ENCODE results near the gene OSBPL2. TPM values are rescaled to one million over a fixed set of nuclear protein-coding genes. Genes with fewer than 3 reads are reported as not detected.
A peak's percentile ranks its signal among the peaks of the same experiment; 100 is the strongest.

Gene OSBPL2
- total RNA-seq, 1 experiment from 2014 or later = 18.4 TPM

GRCh38 chr20:62292108-62292507, 53.8 kb downstream of the OSBPL2 start:
- no peaks in the 10 kb centered on the region for H3K9me3 ChIP-seq
- H3K27me3 ChIP-seq = no peaks in the 10 kb centered on the region
- H3K36me3 ChIP-seq = peaks cover 42% of the 10 kb centered on the region
- DNase-seq = no peak
- H3K4me3 ChIP-seq = no peak overlapping the region

DNA sequence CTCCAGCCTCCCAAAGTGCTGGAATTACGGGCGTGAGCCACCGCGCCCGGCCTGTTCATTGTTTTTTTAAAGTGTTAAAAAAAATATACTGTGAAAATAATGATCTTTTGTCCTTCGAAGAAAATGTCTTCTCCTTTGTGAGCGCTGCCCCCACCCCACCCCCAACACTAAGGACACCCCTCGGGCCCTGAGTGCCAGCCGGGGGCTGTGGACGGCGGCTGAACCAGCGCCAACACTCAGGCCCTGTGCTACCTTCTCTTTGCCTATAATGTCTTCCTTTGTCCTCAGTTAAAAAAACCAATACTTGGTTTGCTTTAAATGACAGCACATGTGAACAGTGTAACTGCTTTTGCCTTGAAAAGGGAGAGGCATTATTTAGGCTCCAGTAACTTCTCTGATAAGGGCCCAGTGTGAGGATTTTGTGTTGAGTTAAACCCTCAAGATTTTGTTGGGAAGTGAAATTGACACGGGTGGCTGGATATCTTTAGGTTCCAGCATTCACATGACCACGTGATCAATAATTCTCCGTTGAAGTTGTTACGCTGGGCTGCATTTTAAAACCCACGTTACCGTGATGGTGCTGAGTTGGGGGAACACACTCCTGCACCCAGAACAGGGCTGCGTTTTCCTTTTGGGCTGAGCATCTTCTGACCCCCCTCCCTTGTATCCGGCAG, 54.9 kb downstream of the OSBPL2 start:
- H3K4me3 ChIP-seq = no peak overlapping the region
- H3K27me3 ChIP-seq = no peaks in the 10 kb centered on the region
- peaks cover 42% of the 10 kb centered on the region for H3K36me3 ChIP-seq
- no peaks in the 10 kb centered on the region for H3K9me3 ChIP-seq
- DNase-seq = no peak

DNA sequence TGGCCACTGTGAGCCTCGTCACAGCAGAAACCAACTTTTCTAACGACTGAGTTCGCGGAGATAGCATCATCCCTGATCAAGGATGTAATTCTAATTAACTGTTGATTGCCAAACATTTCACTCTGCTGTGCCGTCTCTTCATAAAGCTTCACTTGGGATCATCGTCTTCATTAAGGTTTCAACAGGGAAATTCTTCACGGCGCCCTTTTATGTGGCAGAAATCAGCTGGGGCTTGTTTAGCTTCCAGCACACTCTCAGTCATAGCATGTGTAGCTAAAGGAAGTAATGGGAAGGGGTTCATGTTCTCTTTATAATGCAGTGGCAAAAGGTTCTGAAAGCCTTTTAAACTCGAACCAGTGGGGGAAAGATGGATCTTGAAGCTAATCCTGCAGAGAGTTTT, 55.6 kb downstream of the OSBPL2 start:
- no peaks in the 10 kb centered on the region for H3K27me3 ChIP-seq
- H3K36me3 ChIP-seq = peaks cover 42% of the 10 kb centered on the region
- DNase-seq = no peak
- H3K9me3 ChIP-seq = no peaks in the 10 kb centered on the region
- no peak overlapping the region for H3K4me3 ChIP-seq

- H3K4me3 ChIP-seq = no peak overlapping the region
- no peaks in the 10 kb centered on the region for H3K9me3 ChIP-seq
- H3K36me3 ChIP-seq = peaks cover 42% of the 10 kb centered on the region
- no peak for DNase-seq
- no peaks in the 10 kb centered on the region for H3K27me3 ChIP-seq
Observed at GRCh38 chr20:62294516-62294915, 56.2 kb downstream of the OSBPL2 start.

DNA sequence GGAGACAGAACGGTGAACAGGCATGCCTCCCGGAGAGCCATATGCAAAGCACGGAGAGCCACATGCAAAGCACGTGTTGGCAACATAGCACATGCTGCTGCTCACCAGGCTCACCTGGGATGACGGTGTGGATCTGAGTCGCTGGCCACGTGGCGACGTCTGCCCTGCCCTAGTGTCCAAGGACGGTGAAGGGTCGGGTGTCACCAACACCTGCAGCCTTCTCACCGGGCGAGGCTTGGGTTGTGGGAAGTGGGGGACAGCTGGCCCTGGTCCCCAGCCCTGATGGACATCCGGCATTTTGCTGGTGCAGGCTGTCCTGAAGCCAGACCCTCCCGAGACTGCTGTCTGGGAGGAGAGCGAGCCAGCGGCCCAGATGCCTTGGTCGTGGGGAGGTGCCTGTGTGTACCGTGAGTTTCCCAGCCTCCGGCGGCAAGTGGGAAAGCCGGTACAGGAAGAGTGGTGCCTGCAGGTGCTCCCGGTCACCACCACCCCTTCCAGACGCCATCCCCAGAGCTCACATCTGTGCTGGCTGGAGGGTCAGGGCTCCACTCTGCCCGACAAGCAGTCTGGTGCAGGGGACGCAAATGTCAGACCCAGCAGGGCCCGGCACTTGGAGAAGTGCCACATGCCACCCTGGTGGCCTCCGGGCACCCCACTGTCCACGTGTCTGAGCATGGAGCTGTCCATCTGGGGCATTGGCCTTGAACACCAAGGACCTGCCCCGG, 58.6 kb downstream of the OSBPL2 start:
- Histone ChIP-seq H3K27me3 (no peaks in the 10 kb centered on the region), H3K9me3 (no peaks in the 10 kb centered on the region), H3K4me3 (no peak overlapping the region), H3K36me3 (peaks cover 34% of the 10 kb centered on the region)
- DNase-seq = no peak

DNA sequence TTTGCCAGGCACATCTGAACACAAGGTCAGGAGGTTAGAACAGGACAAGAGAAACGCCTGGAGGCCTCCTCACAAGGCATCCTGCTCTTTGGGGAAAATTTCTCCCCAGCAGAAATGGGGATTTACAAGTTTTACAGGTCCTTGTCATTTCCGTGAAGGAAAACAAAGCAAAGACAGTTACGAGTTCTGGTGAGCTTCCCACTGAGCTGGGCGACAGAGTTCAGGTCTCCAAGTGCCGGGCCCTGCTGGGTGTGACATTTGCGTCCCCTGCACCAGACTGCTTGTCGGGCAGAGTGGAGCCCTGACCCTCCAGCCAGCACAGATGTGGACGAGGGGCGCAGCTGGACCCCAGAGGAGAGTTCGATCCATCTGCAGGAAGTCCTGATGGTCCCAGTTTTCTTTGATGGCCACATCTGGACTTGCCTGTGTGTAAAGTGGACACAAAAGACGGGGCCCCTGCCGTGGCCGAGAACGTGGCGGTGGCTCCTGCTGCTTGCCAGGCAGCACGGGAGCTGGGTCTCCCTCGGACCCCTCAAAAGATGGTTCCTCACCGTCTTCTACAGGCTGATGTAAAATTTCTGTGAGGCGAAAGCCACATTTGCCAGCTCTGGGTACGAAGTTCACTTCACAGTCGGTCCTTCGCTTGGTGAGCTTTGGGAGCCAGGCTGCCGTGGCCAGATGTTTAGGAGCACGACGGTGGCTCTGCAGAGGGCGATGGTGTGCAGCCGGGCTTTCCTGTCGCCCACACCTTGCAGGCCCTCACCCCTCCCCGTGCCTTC, 59.3 kb downstream of the OSBPL2 start:
- Histone ChIP-seq H3K4me3 (no peak overlapping the region), H3K9me3 (no peaks in the 10 kb centered on the region), H3K27me3 (no peaks in the 10 kb centered on the region), H3K36me3 (peaks cover 29% of the 10 kb centered on the region)
- DNase-seq = no peak

- Histone ChIP-seq H3K4me3 (no peak overlapping the region), H3K36me3 (peaks cover 29% of the 10 kb centered on the region), H3K9me3 (no peaks in the 10 kb centered on the region), H3K27me3 (no peaks in the 10 kb centered on the region)
- DNase-seq = no peak
Observed at GRCh38 chr20:62298577-62299249, 60.4 kb downstream of the OSBPL2 start.

DNA sequence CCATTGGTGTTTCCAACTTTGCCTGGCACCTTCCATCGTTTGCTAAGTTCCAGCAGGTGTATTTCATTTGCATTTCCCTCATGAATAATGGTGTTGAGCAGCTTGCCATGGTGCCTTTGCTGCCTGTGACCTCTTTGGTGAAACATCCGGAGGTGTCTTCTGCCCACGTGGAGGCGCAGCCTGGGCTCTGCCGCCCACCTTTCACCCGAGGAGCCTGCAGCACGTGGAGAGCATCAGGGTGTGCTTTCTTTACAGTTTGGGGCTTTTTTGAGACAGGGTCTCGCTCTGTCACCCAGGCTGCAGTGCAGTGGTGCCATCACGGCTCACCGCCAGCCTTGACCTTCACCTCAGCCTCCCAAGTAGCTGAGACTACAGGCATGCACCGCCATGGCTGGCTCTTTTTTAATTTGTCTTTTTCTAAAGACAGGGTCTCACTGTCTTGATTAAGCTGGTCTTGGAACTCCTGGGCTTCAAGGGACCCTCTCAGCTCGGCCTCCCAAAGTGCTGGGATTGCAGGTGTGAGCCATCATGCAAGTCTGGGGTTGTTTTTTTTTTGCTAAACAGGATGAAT, 61.4 kb downstream of the OSBPL2 start:
- no peak for DNase-seq
- Histone ChIP-seq H3K4me3 (no peak overlapping the region), H3K27me3 (no peaks in the 10 kb centered on the region), H3K36me3 (peaks cover 30% of the 10 kb centered on the region), H3K9me3 (no peaks in the 10 kb centered on the region)

GRCh38 chr20:62300319-62300718, 62.0 kb downstream of the OSBPL2 start:
- Histone ChIP-seq H3K9me3 (no peaks in the 10 kb centered on the region), H3K4me3 (no peak overlapping the region), H3K36me3 (peaks cover 33% of the 10 kb centered on the region), H3K27me3 (no peaks in the 10 kb centered on the region)
- DNase-seq = no peak

GRCh38 chr20:62301111-62301668, 62.9 kb downstream of the OSBPL2 start:
- DNase-seq = no peak
- Histone ChIP-seq H3K36me3 (peaks cover 33% of the 10 kb centered on the region), H3K27me3 (no peaks in the 10 kb centered on the region), H3K4me3 (no peak overlapping the region), H3K9me3 (no peaks in the 10 kb centered on the region)

DNA sequence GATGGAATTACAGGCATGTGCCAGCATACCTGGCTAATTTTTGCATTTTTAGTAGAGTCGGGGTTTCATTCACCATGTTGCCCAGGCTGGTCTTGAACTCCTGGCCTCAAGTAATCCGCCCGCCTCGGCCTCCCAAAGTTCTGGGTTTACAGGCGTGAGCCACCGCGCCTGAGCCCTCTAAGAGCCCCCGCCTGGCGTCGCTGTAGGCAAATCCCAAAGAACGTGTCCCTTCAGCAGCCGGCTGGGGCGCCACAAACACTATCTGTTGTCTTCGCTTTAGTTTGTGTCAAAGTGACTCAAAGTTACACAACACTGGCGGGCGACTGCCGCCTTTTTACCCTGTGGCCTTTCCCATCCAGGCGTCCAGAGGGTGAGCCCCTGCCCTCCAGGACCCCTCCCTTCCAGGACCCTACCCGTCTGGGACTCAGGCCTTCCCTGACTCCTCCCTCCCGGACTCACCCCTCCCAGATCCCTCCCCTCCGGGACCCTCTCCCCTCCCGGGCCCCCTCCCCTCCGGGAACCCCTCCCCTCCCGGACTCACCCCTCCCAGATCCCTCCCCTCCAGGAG, 63.5 kb downstream of the OSBPL2 start:
- H3K9me3 ChIP-seq = no peaks in the 10 kb centered on the region

GRCh38 chr20:62302341-62303061, 64.2 kb downstream of the OSBPL2 start, which contains the start of gene ADRM1:
Gene ADRM1 (plus strand): TSS chr20:62302997. CDS start chr20:62303569, 572 bp downstream.
- Histone ChIP-seq H3K36me3 (peaks cover 43% of the 10 kb centered on the region), H3K4me3 (peak within 1 kb of the TSS; percentile 86), H3K9me3 (no peaks in the 10 kb centered on the region), H3K27me3 (no peaks in the 10 kb centered on the region)
- DNase-seq = peak; percentile 97

More for the DNA sequence above, 63.5 kb downstream of the OSBPL2 start:
- peak; percentile 94 for DNase-seq
- peak overlapping the region; percentile 86 for H3K4me3 ChIP-seq
- H3K27me3 ChIP-seq = no peaks in the 10 kb centered on the region
- peaks cover 37% of the 10 kb centered on the region for H3K36me3 ChIP-seq

DNA sequence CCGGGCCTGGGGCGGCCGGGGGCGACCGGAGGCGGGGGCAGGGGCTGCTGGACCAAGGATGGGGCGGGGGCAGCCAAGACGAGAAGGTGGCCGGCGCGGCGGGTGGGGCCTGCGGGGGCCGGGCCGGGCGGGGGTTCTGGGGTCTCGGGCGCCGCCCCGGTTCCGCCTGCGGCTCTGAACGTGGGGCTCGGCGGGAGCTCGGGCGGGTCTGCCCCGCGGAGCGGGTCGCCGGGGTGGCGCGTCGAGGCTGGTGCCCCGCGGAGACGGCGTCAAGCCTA, 64.7 kb downstream of the OSBPL2 start:
- DNase-seq = no peak
- no peaks in the 10 kb centered on the region for H3K9me3 ChIP-seq
- H3K4me3 ChIP-seq = peak overlapping the region; percentile 86
- peaks cover 48% of the 10 kb centered on the region for H3K36me3 ChIP-seq
- H3K27me3 ChIP-seq = no peaks in the 10 kb centered on the region

GRCh38 chr20:62303340-62304226, 65.3 kb downstream of the OSBPL2 start:
- DNase-seq = peak; percentile 26
- H3K27me3 ChIP-seq = no peaks in the 10 kb centered on the region

More at GRCh38 chr20:62303340-62304226, 65.3 kb downstream of the OSBPL2 start:
- Histone ChIP-seq H3K9me3 (no peaks in the 10 kb centered on the region), H3K4me3 (peak overlapping the region; percentile 86), H3K36me3 (peaks cover 54% of the 10 kb centered on the region)
